Measurements from ENCODE around the gene NCR3LG1.

DNA sequence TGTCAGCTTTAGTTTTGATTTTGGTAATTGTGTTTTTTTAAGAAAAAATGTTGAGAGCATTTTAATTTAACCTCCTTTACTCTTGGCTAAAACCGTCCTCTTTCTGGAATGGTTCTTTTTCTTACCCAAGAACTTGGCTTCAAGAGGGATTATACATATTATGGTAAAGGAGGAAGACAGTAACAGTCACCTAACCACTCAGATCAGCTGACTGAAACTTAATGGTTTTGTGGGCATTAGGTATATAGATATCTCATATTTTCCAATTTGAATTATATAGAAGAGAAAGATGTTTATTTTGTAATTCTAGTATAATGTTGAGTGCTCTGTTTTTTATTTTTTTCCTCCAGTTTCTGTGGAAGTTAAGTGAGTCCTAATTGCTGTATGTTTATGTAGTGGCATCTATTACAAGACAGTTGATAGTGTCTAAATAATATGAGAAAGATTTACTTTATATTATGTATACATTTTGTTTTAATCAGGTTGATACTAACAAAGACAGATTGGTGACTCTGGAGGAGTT lies 36.6 kb upstream of the NCR3LG1 start:
- TF ChIP-seq, protein P1, sequence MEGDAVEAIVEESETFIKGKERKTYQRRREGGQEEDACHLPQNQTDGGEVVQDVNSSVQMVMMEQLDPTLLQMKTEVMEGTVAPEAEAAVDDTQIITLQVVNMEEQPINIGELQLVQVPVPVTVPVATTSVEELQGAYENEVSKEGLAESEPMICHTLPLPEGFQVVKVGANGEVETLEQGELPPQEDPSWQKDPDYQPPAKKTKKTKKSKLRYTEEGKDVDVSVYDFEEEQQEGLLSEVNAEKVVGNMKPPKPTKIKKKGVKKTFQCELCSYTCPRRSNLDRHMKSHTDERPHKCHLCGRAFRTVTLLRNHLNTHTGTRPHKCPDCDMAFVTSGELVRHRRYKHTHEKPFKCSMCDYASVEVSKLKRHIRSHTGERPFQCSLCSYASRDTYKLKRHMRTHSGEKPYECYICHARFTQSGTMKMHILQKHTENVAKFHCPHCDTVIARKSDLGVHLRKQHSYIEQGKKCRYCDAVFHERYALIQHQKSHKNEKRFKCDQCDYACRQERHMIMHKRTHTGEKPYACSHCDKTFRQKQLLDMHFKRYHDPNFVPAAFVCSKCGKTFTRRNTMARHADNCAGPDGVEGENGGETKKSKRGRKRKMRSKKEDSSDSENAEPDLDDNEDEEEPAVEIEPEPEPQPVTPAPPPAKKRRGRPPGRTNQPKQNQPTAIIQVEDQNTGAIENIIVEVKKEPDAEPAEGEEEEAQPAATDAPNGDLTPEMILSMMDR (optimal IDR thresholded peaks at IDR 0.05 in 1 of 3, IDR thresholded peaks at IDR 0.05 in 1 of 3, conservative IDR thresholded peaks at IDR 0.05 in 1 of 3; ENCODE audit: extremely low read depth in 1 of 3, insufficient read depth in 2 of 3, low read length in 3 of 3): no peak
- TF ChIP-seq EZH2 (IDR thresholded peaks at IDR 0.05; ENCODE audit: low read length): no peak

All from keratinocyte (primary cell).